Bronchial epithelial cell (primary cell): ENCODE results near the gene LIX1L. TPM values are rescaled to one million over a fixed set of nuclear protein-coding genes. Genes with fewer than 3 reads are reported as not detected.

Source experiments
- DNase-seq: peaks from one replicate; pipeline ENCODE4 v3.0.0-alpha.2; 2010; ENCODE audit warnings: low read depth
- FAIRE-seq: peaks from 2 replicates; lab custom pipeline; 2011; peaks lifted over from hg19 to GRCh38; lab: Jason Lieb, UNC
- H3K27me3 ChIP-seq: 2 replicates; pipeline ENCODE4 v1.5.1; 2011; ENCODE audit warnings: low read length; ENCODE audit not compliant: control insufficient read depth, insufficient read depth
- H3K36me3 ChIP-seq: 2 replicates; pipeline ENCODE4 v1.5.1; 2011; ENCODE audit warnings: low read length; ENCODE audit not compliant: control insufficient read depth, insufficient read depth
- H3K4me3 ChIP-seq: 2 replicates; pipeline ENCODE4 v1.5.1; 2011; ENCODE audit warnings: mild to moderate bottlenecking, low read depth, low read length, control low read depth
- total RNA-seq: library from RNA; depleted of rRNA; stranded (reverse); fragments of >200 nt; gene quantifications from 2 replicates; pipeline ENCODE4 v1.2.1, GENCODE V29; 2014
- TF ChIP-seq, protein P1 (sequence below): IDR thresholded peaks from 2 replicates; pipeline ENCODE4 v1.5.1; 2011; ENCODE audit warnings: mild to moderate bottlenecking, moderate library complexity, low read length, control low read depth, inconsistent platforms; ENCODE audit not compliant: insufficient read depth, severe bottlenecking

LIX1L gene
- 1.8 and 3.4 TPM in 2 replicates for total RNA-seq

- DNase-seq (peak; percentile 96), FAIRE-seq (no peak)
- TF ChIP-seq, protein P1, sequence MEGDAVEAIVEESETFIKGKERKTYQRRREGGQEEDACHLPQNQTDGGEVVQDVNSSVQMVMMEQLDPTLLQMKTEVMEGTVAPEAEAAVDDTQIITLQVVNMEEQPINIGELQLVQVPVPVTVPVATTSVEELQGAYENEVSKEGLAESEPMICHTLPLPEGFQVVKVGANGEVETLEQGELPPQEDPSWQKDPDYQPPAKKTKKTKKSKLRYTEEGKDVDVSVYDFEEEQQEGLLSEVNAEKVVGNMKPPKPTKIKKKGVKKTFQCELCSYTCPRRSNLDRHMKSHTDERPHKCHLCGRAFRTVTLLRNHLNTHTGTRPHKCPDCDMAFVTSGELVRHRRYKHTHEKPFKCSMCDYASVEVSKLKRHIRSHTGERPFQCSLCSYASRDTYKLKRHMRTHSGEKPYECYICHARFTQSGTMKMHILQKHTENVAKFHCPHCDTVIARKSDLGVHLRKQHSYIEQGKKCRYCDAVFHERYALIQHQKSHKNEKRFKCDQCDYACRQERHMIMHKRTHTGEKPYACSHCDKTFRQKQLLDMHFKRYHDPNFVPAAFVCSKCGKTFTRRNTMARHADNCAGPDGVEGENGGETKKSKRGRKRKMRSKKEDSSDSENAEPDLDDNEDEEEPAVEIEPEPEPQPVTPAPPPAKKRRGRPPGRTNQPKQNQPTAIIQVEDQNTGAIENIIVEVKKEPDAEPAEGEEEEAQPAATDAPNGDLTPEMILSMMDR, result no peak
- peak within 1 kb of the TSS; percentile 59 for H3K4me3 ChIP-seq
- no peaks in the 10 kb centered on the region for H3K27me3 ChIP-seq
- no peaks in the 10 kb centered on the region for H3K36me3 ChIP-seq
Observed at GRCh38 chr1:145957443-145958319, at the start of gene LIX1L. TSS of gene LIX1L (minus strand) at chr1:145958017. CDS start at chr1:145957927, 90 bp downstream.

DNA sequence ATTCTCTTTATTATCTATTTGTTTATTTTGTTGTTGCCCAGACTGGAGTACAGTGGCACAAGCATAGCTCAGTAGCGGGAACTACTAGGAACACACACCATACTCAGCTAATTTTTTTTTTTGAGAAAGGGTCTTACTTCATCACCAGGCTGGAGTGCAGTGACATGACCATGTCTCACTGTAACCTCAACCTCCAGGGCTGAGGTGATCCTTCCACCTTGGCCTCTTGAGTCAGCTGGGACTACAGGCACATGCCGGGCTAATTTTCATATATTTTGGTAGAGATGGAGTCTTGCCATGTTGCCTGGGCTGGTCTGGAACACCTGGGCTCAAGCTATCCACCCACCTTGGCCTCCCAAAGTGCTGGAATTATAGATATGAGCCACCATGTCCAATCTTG is 43.9 kb upstream of the LIX1L start:
- TF ChIP-seq, protein P1, result no peak
- FAIRE-seq (no peak), DNase-seq (no peak)
- Histone ChIP-seq H3K27me3 (no peaks in the 10 kb centered on the region), H3K36me3 (no peaks in the 10 kb centered on the region), H3K4me3 (no peak overlapping the region)

GRCh38 chr1:145999321-146000024 is 41.7 kb upstream of the LIX1L start:
- Histone ChIP-seq H3K36me3 (peaks cover 14% of the 10 kb centered on the region), H3K27me3 (no peaks in the 10 kb centered on the region), H3K4me3 (no peak overlapping the region)
- TF ChIP-seq, protein P1, result no peak
- FAIRE-seq (no peak), DNase-seq (no peak)

GRCh38 chr1:145997718-145998023 is 39.9 kb upstream of the LIX1L start:
- TF ChIP-seq, protein P1, result no peak
- H3K36me3 ChIP-seq, result peaks cover 20% of the 10 kb centered on the region
- no peaks in the 10 kb centered on the region for H3K27me3 ChIP-seq
- FAIRE-seq, result no peak
- H3K4me3 ChIP-seq, result no peak overlapping the region
- no peak for DNase-seq

- H3K36me3 ChIP-seq, result peaks cover 20% of the 10 kb centered on the region
- no peak for DNase-seq
- peak overlapping the region; percentile 81 for H3K4me3 ChIP-seq
- TF ChIP-seq, protein P1, result no peak
- no peak for FAIRE-seq
- no peaks in the 10 kb centered on the region for H3K27me3 ChIP-seq
Observed at GRCh38 chr1:145997016-145997717, 39.4 kb upstream of the LIX1L start.
